HG03565 (cell line): ENCODE data around the gene MBOAT1.

ENCODE experiments used
- ATAC-seq: cut with Tn5 transposase; IDR thresholded peaks from one replicate; pipeline ENCODE4 v1.9.1; 2021; ENCODE audit warnings: mild to moderate bottlenecking, moderate library complexity; ENCODE audit not compliant: unreplicated experiment

Gene MBOAT1

DNA sequence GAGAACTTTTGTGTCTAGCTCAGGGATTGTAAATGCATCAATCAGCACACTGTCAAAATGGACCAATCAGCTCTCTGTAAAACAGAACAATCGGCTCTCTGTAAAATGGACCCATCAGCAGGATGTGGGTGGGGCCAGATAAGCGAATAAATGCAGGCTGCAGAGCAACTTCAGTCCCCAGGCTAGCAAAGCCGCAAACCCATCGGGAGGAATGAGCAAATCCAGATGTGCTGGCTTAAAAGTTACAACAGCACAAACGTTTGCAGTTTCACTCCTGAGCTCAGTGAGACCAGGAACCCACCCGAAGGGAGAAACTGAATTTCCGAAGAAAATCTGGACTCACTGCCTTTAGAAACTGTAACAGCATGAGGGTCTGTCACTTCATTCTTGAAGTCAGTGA, 21.9 kb upstream of the MBOAT1 start:
- ATAC-seq, result no peak

DNA sequence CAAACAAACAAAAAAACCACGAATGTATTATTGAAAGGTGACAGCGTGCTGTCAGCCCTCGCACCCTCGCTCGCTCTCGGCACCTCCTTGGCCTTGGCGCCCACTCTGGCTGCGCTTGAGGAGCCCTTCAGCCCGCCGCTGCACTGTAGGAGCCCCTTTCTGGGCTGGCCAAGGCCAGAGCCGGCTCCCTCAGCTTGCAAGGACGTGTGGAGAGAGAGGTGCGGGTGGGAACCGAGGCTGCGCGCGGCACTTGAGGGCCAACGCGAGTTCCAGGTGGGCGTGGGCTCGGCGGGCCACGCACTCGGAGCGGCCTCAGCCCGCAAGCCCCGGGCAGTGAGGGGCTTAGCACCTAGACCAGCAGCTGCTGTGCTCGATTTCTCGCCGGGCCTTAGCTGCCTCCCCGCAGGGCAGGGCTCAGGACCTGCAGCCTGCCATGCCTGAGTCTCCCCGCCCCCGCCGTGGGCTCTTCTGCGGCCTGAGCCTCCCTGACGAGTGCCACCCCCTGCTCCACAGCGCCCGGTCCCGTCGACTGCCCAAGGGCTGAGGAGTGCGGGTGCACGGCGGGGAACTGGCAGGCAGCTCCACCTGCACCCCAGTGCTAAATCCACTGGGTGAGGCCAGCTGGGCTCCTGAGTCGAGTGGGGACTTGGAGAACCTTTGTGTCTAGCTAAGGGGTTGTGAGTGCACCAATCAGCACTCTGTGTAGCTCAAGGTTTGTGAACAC, 20.9 kb upstream of the MBOAT1 start:
- no peak for ATAC-seq

DNA sequence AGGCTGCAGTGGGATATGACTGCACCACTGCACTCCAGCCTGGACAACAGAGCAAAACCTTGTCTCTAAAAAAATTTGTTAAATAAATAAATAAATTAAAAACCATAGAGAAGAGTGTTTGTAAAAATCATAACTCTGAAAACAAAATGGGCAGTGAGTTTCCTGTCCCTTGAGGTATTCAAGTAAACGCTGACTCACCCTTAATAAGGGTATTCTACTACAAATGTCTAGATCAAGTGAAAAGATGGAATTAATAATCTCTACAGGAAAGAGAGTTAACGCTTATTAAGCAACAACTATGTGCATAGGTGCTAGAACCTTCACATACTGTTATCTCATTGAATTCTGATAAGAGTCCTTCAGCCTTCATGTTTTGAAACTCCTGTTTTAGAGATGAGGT, 19.9 kb upstream of the MBOAT1 start:
- ATAC-seq, result no peak

DNA sequence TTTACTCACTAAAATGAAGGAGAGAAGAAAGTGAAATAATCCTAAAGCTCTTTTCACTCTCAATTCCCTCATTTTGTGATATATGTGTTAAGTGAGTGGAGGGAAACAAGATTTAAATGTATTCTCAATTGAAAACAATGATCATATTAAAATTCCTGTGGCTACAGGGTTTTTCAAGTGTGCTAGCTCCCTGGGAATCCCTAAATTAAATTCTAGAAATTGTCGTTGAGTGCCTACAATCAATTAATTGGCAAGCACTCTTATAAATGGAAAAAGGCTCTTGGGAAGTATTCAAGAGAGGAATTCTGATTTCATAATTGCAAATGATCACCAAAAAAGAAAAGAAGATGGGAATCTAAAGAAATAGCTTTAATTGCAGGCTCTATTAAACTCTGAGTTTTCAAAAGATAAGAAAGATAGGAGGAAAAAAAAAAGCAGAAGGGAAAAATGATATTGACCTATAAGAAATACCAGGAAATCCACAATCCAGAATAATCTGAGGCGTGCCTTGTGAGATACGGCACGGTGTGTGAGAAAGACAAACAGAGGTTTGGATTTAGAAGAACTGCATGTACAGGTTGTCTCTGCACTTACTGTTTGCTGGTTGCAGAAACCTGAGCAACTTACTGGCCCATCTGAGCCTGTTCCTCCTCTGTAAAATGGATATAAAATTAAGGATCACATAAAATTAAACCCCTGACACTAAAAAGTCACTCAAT, 18.3 kb upstream of the MBOAT1 start:
- ATAC-seq, result no peak

DNA sequence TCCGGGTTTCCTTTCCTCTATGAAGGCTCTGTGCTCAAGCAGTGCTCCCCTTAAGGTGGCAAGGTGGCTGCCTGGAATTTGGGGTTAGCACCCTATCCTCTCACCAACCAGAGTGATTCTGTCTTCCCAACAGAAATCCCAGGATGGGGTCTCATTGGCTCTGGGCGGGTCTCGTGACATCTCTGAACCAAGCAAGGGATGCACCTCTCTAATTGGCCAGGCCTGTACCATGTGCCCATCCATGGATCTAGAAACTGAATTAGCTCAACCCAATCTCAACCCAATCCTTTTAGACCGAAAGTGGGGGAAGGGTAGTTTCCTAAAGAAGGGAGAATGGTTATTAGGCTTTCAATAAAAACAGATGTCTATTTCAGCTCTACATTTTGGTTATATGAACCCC, 17.6 kb upstream of the MBOAT1 start:
- no peak for ATAC-seq

DNA sequence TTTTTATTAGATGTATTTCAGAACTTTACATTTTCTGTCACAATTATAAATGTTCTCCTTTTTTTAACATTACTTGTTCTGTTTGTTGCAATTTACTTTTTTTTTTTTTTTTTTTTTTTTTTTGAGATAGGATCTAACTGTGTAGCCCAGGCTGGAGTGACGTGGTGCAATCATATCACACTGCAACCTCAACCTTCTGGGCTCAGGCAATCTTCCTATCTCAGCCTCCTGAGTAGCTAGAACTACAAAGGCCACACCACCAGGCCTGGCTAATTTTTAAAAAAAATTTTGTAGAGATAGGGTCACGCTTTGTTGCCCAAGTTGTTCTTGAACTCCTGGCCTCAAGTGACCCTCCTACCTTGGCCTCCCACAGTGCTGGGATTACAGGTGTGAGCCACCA, 15.1 kb upstream of the MBOAT1 start:
- ATAC-seq, result no peak

DNA sequence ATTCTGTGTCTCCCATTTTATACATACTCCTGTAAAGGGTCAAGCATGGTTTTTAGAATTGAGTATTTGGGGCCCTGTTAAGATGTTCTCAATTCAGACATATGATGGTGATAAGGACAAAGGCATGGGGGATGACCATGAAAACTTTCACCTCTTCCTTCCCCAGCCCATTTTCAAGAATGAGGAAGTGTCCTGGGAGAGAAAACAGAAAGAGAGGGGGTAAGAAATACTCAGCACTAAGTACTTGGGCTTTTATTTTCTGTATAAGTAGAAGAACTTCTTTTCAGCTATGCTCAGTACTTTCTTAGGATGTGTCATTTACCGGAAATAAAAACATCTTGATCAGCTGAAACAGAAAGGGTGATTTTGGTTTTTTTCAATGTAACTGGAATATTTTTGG, 10.9 kb upstream of the MBOAT1 start:
- no peak for ATAC-seq

DNA sequence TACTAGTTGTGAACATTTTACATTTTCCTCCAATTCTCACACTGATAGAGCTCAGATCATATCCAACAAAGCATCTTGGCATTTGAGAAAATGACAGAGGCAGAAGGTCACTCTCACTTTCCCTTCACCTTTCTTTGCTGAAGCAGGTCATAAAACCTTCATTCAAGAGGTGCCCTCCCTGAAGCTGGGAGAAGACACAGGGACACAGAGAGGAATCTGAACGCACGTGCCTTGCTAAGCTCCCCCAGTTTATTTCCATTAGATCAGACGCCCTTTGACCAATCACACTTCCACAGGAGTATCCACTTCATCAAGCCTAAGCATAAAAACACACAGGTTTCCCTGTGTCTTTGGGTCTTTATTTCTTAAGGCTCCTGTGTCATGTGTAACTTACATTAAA, 9.2 kb upstream of the MBOAT1 start:
- ATAC-seq, result no peak

DNA sequence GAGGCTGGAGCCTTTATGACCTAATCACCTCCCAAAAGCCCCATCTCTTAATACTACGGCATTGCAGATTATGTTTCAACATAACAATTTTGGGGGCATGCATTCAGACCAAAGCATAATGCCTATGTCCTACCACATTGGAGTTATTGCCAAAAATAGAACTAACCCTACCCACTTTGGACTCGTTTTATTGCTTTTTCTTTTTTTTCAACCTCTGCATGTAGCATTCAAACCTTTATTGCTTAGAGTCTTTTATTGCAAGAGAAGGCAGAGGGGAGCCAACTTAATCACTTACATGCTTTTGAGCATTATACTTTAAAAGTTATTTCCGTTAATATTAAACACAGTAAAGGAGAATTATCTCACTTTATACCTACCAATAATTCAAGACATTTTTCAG, 8.1 kb upstream of the MBOAT1 start:
- no peak for ATAC-seq

DNA sequence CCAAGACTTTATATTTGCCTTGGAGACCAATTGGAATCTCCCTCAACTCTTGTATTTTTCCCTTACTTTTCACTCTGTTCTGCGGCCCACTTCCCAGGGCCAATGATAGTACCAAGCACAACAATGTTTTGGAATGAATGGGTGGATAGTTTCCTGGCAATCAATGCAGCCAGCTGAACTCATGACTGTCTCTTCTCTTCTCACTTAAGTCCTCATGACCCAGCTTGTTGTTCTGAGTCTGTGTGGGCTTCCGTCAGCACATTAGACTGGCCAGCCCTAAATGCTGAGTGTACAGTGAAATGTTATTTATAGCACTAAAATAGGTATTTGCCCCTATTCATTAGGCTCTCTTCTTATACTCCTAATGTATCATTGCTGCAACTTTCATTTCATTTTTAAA, 5.6 kb upstream of the MBOAT1 start:
- no peak for ATAC-seq

DNA sequence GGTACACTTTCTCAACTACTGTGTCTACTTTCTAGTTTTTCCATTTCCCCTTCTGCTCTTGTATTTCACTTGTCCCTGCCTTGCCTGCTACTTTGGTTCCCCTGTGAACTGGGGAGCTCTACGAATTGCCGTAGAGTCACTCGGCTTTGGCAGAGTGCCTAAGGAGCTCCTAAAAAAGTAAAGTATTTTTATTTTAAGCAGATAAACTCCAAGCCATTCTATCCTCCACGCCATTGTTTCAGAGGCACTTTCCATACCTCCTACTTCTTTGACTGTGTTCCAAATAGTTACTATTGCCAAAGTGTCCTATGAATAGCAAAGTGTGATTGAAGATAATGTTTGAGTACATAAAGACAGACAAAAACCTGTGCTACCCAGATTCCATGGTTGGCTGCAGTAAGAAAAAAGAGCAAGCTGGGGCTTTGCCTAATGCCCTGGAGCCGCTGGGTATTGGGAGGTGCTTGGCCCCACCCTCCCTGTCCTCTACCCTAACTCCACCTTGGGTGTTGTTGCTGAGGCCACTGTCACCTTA, 5.1 kb upstream of the MBOAT1 start:
- no peak for ATAC-seq

DNA sequence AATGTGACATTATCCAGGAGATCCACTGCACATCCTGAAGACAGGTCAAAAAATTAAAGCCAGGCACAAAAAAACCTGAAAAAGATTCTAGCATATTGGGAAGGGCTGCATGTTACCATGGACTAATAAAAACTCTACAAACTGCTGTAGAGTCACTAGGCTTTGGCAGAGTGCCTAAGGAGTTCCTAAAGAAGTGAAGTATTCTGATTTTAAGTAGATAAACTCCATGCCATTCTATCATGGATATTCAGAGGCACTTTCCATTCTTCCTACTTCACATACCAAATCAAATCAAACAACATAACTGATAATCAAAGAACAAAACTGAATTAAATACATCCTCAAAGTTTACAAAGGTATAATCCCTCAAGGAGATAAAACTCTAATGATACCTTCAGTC, 3.0 kb upstream of the MBOAT1 start:
- ATAC-seq, result no peak

DNA sequence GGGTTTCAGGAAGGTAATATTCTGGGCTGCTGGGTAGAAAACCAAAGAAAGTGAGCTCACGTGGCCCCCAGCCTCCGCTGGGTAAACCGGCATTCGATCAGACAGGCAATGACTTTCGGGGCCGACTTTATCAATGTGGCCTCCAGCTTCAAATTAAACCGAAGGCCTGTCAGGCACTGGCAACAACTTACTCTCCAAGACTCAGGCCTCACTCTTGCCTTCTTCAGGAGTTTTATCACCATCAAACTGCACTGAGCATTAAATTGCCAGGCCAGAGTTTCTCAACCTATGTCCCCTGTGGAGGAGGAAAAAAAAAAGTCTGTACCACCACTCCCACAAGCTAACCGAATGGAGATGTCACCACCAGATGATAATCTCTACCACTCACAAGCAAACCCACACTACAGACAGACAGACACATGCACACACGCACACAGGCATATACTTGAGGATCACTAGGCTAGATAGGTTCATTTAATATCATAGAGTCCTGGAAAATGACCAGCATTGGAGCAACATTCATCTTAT, 1.1 kb upstream of the MBOAT1 start:
- no peak for ATAC-seq

DNA sequence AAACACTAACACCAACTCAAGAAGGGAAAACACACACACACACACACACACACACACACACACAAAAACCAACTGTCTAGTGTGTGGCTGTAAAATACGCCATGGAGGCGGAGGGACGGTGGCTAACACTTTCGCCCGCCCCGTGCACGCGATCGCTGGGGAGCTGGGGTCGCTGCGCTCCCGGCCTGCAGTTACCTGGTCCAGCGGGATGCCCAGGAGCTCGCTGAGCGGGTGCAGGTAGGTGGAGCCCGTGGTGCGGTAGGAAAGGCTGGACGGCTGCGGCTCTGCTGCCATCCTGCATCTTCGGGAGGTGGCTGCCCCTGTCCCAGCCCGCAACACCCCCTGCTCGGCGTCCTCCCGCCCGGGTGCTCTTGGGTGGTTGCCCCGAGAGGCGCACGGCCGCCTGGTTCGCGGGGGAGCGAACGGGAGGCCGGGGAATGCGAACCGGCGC, 303 bp downstream of the MBOAT1 start:
- ATAC-seq, result no peak

DNA sequence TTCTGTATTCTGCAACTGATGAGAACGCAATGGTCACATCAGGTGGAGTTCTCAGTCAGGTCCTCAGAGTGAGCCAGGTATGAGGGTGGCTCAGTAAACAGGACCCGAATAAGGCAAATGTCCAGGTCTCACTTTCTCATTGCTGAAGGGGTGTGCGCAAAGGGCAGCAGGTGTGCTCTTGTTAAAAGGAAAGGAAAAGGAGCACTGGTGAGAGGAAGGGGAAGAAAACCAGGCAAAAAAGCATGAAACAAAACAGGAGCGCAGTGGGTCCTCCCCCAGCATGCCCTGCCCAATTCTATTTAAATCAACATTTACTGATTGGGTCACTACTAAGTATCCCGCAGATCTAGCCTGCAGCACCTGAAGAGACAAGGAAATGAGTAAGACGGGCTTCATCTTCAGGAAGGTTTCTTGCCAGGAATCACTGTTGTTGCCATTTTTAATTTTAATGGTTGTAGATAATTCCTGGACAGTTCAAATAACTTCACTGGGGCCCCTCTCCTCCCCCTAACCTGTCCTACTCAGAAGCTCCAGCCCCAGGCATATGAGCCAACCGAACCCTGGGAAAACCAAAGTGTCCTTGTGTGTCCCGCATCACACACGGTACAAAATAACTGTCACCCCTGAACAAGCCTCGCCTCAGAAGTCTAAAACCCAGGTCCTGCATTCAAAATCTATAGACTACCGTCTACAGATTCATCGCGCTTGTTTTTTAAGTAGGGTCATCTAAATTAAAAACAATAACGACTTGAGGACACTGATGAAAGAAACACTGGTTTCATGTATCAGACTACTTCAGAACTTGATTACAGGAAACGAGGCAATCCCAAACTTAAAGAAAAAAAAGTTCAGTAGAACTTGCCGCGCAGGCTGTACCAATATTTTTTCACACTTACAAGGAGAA, 980 bp downstream of the MBOAT1 start:
- no peak for ATAC-seq

DNA sequence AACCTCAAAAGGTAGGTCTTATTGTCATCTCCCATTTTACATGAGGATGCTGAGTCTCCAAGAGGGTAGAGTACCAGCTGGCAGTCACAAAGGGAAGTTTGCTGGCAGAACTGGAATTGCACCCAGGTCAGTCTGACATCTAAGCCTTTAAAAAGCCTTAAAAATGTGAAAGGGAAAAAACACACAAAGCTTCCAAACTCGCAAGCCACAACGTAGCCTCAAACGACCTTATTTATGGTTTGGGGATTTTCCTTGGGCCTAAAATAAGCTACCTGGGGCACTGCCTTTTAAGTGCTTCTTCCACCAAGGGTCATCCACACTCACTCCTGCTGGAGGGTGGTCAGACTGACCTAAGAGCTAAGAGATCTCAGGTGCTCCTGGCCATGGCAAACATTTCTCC, 2.1 kb downstream of the MBOAT1 start:
- no peak for ATAC-seq

DNA sequence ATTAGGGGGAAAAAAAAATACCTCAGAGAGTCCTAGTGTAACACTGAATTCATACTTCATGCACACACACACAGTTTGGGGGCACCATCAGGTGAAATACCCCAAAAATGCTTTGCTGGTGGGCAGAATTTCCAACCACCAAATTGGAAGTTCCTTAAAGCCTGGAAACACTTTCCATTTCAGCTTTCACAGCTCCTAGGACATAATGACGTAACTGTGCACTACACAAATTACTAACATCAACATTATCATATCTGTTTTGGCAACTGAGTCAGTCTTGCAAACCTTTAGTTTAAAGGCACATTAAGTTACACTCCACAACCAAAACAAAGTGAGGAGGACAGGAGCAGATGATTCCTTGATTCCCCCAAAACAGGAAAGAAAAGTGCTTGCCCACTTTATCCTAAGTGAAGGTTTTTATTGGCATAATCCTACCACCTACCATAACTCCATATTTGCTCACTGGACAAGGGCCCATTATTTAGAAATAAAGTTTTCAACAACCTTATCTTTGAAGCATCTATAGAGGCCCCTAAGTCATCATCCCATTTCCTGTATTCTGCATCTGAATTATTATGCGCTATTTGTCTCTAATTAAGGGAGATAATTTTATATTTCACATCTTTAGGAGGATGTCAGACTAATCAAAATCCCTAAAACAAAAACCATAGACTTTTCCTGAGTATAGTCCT, 3.4 kb downstream of the MBOAT1 start:
- ATAC-seq, result no peak

DNA sequence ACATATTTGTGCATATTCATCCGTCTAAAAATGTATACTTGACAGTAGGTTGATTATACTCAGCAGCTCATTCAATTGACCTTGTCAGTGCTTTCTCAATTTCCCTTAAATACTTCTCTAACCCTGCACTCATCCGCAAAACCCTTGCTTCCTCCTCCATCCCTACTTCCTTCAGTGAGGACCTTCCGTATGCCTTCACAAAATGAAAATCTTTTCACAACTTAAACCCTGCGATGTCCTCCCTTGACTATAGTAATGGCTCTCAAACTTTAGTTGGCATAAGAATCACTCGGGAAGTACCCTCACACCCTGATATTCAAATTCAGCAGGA, 5.2 kb downstream of the MBOAT1 start:
- ATAC-seq, result no peak

DNA sequence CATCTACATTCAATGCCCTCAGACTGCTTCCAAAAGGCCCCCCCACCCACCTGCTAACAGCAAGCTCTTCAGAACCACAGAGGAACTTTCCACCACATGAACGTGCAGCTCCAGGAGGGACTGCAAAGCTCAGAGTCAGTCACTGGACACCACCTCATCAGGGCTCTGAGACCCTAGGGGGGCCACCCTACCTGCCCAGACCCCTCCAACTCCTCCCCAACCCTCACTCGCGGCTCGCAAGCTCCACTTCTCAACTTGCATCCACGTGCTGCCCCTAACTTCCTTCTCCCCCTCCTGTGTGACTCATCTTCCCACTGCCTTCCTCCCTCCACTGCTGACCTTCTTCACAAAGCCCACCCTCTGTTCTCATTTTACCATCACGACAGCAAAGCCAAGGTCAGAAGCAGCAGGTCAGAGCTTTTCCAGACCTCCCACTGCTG, 6.5 kb downstream of the MBOAT1 start:
- no peak for ATAC-seq

DNA sequence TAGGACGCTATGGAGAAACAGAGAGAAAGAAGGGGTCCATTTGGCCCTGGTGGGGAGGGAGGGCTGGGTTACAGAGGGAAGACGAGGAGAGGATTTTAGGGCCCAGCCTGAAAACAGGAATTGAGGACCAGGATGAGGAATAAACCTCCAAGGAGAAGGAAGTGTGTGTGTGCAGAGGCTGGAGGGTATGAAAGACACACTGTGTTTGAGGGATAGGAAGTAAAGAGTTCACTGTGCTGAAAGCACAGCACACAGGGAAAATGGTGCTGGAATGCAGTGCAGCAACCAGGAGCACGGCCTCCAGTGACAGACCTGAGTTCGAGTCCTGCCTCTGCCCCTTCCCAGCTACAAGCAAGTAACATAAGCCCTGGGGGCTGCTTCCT, 7.8 kb downstream of the MBOAT1 start:
- no peak for ATAC-seq
